Vagina (tissue), 2 donors: Measurements from ENCODE around the gene CHCHD6. TPM values are rescaled to one million over a fixed set of nuclear protein-coding genes. Genes with fewer than 3 reads are reported as not detected.

Source experiments
- DNase-seq, 2 donors: peaks; one replicate each; pipeline ENCODE4 v3.0.0-alpha.2; 2017; ENCODE audit errors: extremely low spot score in 2 of 2
- H3K27ac ChIP-seq: fragments of 200-600 bp; sonication (generic); one replicate; pipeline ENCODE4 v1.5.1; 2019
- H3K27me3 ChIP-seq: fragments of 200-600 bp; sonication (generic); one replicate; pipeline ENCODE4 v1.5.1; 2019
- H3K36me3 ChIP-seq, 2 donors: fragments of 200-600 bp; sonication (generic); one replicate each; pipeline ENCODE4 v1.5.1; 2017 to 2019
- H3K4me1 ChIP-seq: fragments of 200-600 bp; sonication (generic); one replicate; pipeline ENCODE4 v1.5.1; 2019
- H3K4me3 ChIP-seq, 2 donors: fragments of 200-600 bp; sonication (generic); 1 replicate in 1 of 2; 2 replicates in 1 of 2; pipeline ENCODE4 v1.5.1; 2016 to 2019
- H3K9me3 ChIP-seq: fragments of 200-600 bp; sonication (generic); one replicate; pipeline ENCODE4 v1.5.1; 2019
- POLR2A ChIP-seq, 2 donors: fragments of 450-650 bp; IDR thresholded peaks; one replicate each; pipeline ENCODE4 v1.6.1; 2017; ENCODE audit warnings: antibody characterized with exemption in 2 of 2, mild to moderate bottlenecking in 2 of 2, moderate library complexity in 2 of 2
- POLR2AphosphoS5 ChIP-seq, 2 donors: sonication (generic); formaldehyde crosslinking; IDR thresholded peaks; one replicate each; pipeline ENCODE4 v1.9.0; 2017; ENCODE audit warnings: antibody characterized with exemption in 2 of 2, mild to moderate bottlenecking in 2 of 2, low read depth in 1 of 2; ENCODE audit not compliant: insufficient read depth in 1 of 2
- intact Hi-C: fragments of 100-400 bp; cut with DNase I; formaldehyde crosslinking; loops from one replicate; pipeline ENCODE4 v1.15.1; 2023
- total RNA-seq: library from RNA; depleted of rRNA; stranded (reverse); fragments of >200 nt; gene quantifications from one replicate; pipeline ENCODE4 v1.2.3, GENCODE V29; 2016
- TF ChIP-seq, protein P1 (sequence below), 3 experiments: fragments of 450-650 bp in 2 of 3; fragments of 200-600 bp in 1 of 3; sonication (generic) in 1 of 3; IDR thresholded peaks; one replicate each; pipeline ENCODE4 v1.5.1; 2017 to 2019; ENCODE audit warnings: antibody characterized with exemption in 3 of 3, mild to moderate bottlenecking in 2 of 3, moderate library complexity in 2 of 3

CHCHD6 gene
- total RNA-seq, 1 donor from 2014 or later, result 12.8 TPM

DNA sequence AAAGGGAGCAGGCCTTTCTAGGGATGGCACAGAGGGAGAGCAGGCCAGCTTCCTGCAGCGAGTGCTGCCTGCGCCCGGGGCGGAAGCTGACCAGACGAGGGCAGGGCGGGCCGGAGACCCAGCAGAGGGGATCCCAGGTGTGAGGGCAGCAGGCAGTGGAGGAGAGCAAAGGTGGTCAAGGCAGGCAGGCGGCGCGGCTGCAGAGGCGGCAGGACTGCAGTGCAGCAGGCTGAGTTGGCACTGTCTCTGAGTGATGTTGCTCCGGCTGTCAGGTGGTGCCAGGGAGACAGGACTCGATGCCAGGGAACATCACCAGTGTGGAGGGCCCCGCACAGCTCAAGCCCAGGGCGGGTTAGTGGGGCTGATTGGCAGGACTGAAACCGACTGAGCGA lies 256.6 kb downstream of the CHCHD6 start:
- TF ChIP-seq POLR2AphosphoS5 (IDR thresholded peaks at IDR 0.05; ENCODE audit: insufficient read depth in 1 of 2, low read depth in 1 of 2) (no peak), POLR2A (IDR thresholded peaks at IDR 0.05) (no peak)
- TF ChIP-seq, protein P1, sequence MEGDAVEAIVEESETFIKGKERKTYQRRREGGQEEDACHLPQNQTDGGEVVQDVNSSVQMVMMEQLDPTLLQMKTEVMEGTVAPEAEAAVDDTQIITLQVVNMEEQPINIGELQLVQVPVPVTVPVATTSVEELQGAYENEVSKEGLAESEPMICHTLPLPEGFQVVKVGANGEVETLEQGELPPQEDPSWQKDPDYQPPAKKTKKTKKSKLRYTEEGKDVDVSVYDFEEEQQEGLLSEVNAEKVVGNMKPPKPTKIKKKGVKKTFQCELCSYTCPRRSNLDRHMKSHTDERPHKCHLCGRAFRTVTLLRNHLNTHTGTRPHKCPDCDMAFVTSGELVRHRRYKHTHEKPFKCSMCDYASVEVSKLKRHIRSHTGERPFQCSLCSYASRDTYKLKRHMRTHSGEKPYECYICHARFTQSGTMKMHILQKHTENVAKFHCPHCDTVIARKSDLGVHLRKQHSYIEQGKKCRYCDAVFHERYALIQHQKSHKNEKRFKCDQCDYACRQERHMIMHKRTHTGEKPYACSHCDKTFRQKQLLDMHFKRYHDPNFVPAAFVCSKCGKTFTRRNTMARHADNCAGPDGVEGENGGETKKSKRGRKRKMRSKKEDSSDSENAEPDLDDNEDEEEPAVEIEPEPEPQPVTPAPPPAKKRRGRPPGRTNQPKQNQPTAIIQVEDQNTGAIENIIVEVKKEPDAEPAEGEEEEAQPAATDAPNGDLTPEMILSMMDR (IDR thresholded peaks at IDR 0.05), result no peak
- peak overlapping the region; percentile 68 for H3K27ac ChIP-seq

GRCh38 chr3:126961191-126961790 lies 257.3 kb downstream of the CHCHD6 start:
- TF ChIP-seq, protein P1 (IDR thresholded peaks at IDR 0.05), result no peak
- TF ChIP-seq POLR2AphosphoS5 (IDR thresholded peaks at IDR 0.05; ENCODE audit: insufficient read depth in 1 of 2, low read depth in 1 of 2), result peak; percentile 46 to 47
- no peak for TF ChIP-seq POLR2A (IDR thresholded peaks at IDR 0.05)

More for the DNA sequence above, 256.6 kb downstream of the CHCHD6 start:
- no peaks in the 10 kb centered on the region for H3K9me3 ChIP-seq
- H3K36me3 ChIP-seq, result no peaks in the 10 kb centered on the region
- no peak overlapping the region for H3K4me3 ChIP-seq
- H3K4me1 ChIP-seq, result peaks cover 50% of the 10 kb centered on the region
- no peaks in the 10 kb centered on the region for H3K27me3 ChIP-seq
- intact Hi-C loops, result no loop called here
- no peak for DNase-seq

DNA sequence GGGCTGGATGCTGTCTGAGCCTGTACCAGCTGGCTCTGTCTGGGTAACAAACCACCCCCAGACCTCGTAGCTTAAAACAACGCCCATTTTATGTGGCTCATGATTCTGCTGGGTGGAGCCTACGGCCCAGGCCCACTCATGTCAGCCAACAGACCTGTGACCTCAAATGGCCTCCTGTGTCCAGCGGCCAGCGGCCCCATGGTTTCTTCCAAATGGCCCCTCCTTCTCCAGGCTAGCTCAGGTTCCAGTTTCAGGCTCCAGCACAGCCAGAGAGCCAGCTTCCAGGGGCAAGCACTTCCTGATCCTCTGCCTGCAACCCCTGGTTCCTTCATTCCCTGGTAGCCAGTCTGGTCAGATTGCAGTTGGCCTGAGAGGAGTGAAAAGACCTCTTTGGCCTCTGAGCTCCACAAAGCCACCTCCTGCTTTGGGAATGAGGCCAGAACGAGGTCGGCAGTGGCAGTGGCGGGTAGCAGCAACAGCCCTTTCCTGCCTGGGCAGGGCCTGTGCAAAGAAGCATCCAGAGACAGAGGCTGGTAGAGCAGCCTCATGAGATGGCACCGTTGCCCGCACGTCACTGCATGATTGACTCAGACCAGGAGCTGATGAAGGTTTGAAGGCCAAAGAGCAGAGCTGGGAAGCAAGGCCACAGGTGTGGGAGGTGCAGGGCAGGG lies 257.9 kb downstream of the CHCHD6 start:
- H3K4me3 ChIP-seq, result no peak overlapping the region
- no peaks in the 10 kb centered on the region for H3K27me3 ChIP-seq
- no peaks in the 10 kb centered on the region for H3K36me3 ChIP-seq
- peaks cover 41% of the 10 kb centered on the region for H3K4me1 ChIP-seq
- TF ChIP-seq POLR2AphosphoS5 (IDR thresholded peaks at IDR 0.05; ENCODE audit: insufficient read depth in 1 of 2, low read depth in 1 of 2), result no peak
- TF ChIP-seq, protein P1 (IDR thresholded peaks at IDR 0.05), result no peak
- TF ChIP-seq POLR2A (IDR thresholded peaks at IDR 0.05), result no peak
- H3K9me3 ChIP-seq, result no peaks in the 10 kb centered on the region
- H3K27ac ChIP-seq, result peak overlapping the region; percentile 68
- no peak for DNase-seq
- intact Hi-C loops, result no loop called here

More at GRCh38 chr3:126961191-126961790, 257.3 kb downstream of the CHCHD6 start:
- intact Hi-C loops, result no loop called here
- H3K27me3 ChIP-seq, result no peaks in the 10 kb centered on the region
- no peak overlapping the region for H3K4me3 ChIP-seq
- H3K9me3 ChIP-seq, result no peaks in the 10 kb centered on the region
- peaks cover 47% of the 10 kb centered on the region for H3K4me1 ChIP-seq
- no peaks in the 10 kb centered on the region for H3K36me3 ChIP-seq
- H3K27ac ChIP-seq, result peak overlapping the region; percentile 68
- DNase-seq, result no peak

DNA sequence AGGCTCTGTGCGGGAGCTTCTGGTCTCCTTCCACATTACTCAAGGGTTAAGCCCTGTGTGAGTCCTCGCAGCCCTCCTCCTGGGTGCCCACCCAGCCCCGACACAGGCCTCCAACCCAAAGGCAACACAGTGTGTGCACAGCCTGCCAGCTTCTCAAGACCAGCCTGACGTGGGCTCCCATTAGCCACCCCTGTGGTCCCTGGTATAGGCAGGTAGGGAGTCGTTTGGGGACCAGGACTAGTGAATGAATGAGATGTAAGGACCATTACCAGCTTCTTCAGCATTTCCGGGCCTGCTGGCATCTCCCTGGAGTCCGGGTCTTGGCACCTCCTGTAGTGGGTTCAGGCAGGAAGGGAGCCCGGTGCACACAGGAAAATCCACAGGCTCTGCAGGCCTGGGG lies 258.7 kb downstream of the CHCHD6 start:
- intact Hi-C loops, result no loop called here
- no peak overlapping the region for H3K4me3 ChIP-seq
- H3K27ac ChIP-seq, result peak overlapping the region; percentile 68
- H3K9me3 ChIP-seq, result no peaks in the 10 kb centered on the region
- peaks cover 34% of the 10 kb centered on the region for H3K4me1 ChIP-seq
- no peak for DNase-seq
- no peaks in the 10 kb centered on the region for H3K36me3 ChIP-seq
- H3K27me3 ChIP-seq, result no peaks in the 10 kb centered on the region
- TF ChIP-seq POLR2AphosphoS5 (IDR thresholded peaks at IDR 0.05; ENCODE audit: insufficient read depth in 1 of 2, low read depth in 1 of 2), result no peak
- TF ChIP-seq, protein P1 (IDR thresholded peaks at IDR 0.05), result no peak
- no peak for TF ChIP-seq POLR2A (IDR thresholded peaks at IDR 0.05)
